ENCODE results near the gene MAPK8IP2. TPM values are rescaled to one million over a fixed set of nuclear protein-coding genes. Genes with fewer than 3 reads are reported as not detected.

MAPK8IP2 gene
- total RNA-seq, 1 experiment from 2014 or later, result 0.79 TPM

- Histone ChIP-seq H3K4me1 (replicated peaks; ENCODE audit: insufficient read depth) (no peaks in the 10 kb centered on the region), H3K9me3 (ENCODE audit: insufficient read depth, low read depth) (no peaks in the 10 kb centered on the region), H3K36me3 (ENCODE audit: low read depth) (no peaks in the 10 kb centered on the region), H3K4me3 (no peak overlapping the region), H3F3A (ENCODE audit: insufficient read depth, low read depth) (no peaks in the 10 kb centered on the region), H3K79me2 (ENCODE audit: low read depth) (no peaks in the 10 kb centered on the region), H3K27ac (no peak overlapping the region), H3K4me2 (no peak overlapping the region), H3K27me3 (ENCODE audit: insufficient read depth, low read depth) (no peaks in the 10 kb centered on the region), H3K9me2 (ENCODE audit: insufficient read depth) (no peaks in the 10 kb centered on the region), H2AFZ (no peak overlapping the region), H4K20me1 (ENCODE audit: insufficient read depth) (no peaks in the 10 kb centered on the region)
- POLR2A ChIA-PET (ENCODE audit: unreplicated experiment), result no interaction called here
- no TSS peak for BruUV-seq (replicated peaks)
- intact Hi-C loops (cut with micrococcal nuclease; ENCODE audit: unreplicated experiment), result no loop called here
- no peak for TF ChIP-seq CTCF (conservative IDR thresholded peaks at IDR 0.05)
- no peak for TF ChIP-seq EZH2 (IDR thresholded peaks at IDR 0.05; ENCODE audit: low read depth)
- DNase-seq, result no peak
- CTCF ChIA-PET, result no interaction called here
Measured at GRCh38 chr22:50556703-50557102, 43.9 kb upstream of the MAPK8IP2 start.

- BruUV-seq (replicated peaks), result no TSS peak
- DNase-seq, result no peak
- CTCF ChIA-PET, result no interaction called here
- peaks cover 17% of the 10 kb centered on the region for H3K4me1 ChIP-seq (replicated peaks; ENCODE audit: insufficient read depth)
- no peak overlapping the region for H3K27ac ChIP-seq
- no peak overlapping the region for H3K4me3 ChIP-seq
- H4K20me1 ChIP-seq (ENCODE audit: insufficient read depth), result no peaks in the 10 kb centered on the region
- intact Hi-C loops (cut with micrococcal nuclease; ENCODE audit: unreplicated experiment), result no loop called here
- H3K36me3 ChIP-seq (ENCODE audit: low read depth), result no peaks in the 10 kb centered on the region
- no peaks in the 10 kb centered on the region for H3K9me2 ChIP-seq (ENCODE audit: insufficient read depth)
- POLR2A ChIA-PET (ENCODE audit: unreplicated experiment), result no interaction called here
- TF ChIP-seq CTCF (conservative IDR thresholded peaks at IDR 0.05) (no peak), EZH2 (IDR thresholded peaks at IDR 0.05; ENCODE audit: low read depth) (no peak)
- 0 out of 2 replicates have a peak, but pooled peaks cover 4% of the 10 kb centered on the region for H3F3A ChIP-seq (ENCODE audit: insufficient read depth, low read depth)
- H3K27me3 ChIP-seq (ENCODE audit: insufficient read depth, low read depth), result no peaks in the 10 kb centered on the region
- H2AFZ ChIP-seq, result no peak overlapping the region
- no peaks in the 10 kb centered on the region for H3K79me2 ChIP-seq (ENCODE audit: low read depth)
- no peaks in the 10 kb centered on the region for H3K9me3 ChIP-seq (ENCODE audit: insufficient read depth, low read depth)
- H3K4me2 ChIP-seq, result no peak overlapping the region
Measured at GRCh38 chr22:50560034-50560433, 40.6 kb upstream of the MAPK8IP2 start.

GRCh38 chr22:50561401-50562358, 38.9 kb upstream of the MAPK8IP2 start:
- H2AFZ ChIP-seq, result no peak overlapping the region

More at GRCh38 chr22:50561401-50562358, 38.9 kb upstream of the MAPK8IP2 start:
- ChIA-PET CTCF (no interaction called here), POLR2A (ENCODE audit: unreplicated experiment) (no interaction called here)
- Histone ChIP-seq H3F3A (ENCODE audit: insufficient read depth, low read depth) (peaks cover 12% of the 10 kb centered on the region; the same call in 1 of the 2 replicates), H3K4me1 (replicated peaks; ENCODE audit: insufficient read depth) (peaks cover 17% of the 10 kb centered on the region), H3K4me2 (no peak overlapping the region), H3K27me3 (ENCODE audit: insufficient read depth, low read depth) (no peaks in the 10 kb centered on the region), H3K27ac (no peak overlapping the region), H3K9me3 (ENCODE audit: insufficient read depth, low read depth) (no peaks in the 10 kb centered on the region), H3K4me3 (no peak overlapping the region), H3K36me3 (ENCODE audit: low read depth) (no peaks in the 10 kb centered on the region), H3K9me2 (ENCODE audit: insufficient read depth) (no peaks in the 10 kb centered on the region), H4K20me1 (ENCODE audit: insufficient read depth) (no peaks in the 10 kb centered on the region), H3K79me2 (ENCODE audit: low read depth) (no peaks in the 10 kb centered on the region)
- DNase-seq, result no peak
- no TSS peak for BruUV-seq (replicated peaks)
- intact Hi-C loops (cut with micrococcal nuclease; ENCODE audit: unreplicated experiment), result loop anchor here (2.0 kb wide), 1 partner anchor 31 kb away; the partner anchor contains the start of gene TYMP
- TF ChIP-seq CTCF (conservative IDR thresholded peaks at IDR 0.05), result no peak
- TF ChIP-seq EZH2 (IDR thresholded peaks at IDR 0.05; ENCODE audit: low read depth), result no peak

Data from PC-9 (cell line).